ENCODE data around the gene TNS1.

DNA sequence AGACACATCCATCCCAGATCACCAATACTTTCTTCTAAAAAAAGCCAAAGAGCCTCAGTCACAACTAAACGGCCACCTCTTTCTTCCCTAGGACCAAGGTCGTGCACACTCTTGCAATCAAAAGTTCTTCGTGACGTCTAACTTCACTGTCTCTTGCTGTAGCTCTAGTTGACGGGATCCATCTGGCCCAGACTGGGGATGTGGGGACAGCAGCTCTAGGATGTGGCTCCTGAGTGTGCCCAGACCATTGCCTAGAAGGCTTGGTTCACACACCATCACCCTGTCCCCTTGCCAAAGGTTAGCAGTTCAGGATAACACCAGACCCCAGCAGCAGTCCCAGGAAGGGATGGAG, 98.2 kb downstream of the TNS1 start:
- no peak for TF ChIP-seq ESRRA (IDR thresholded peaks at IDR 0.05; ENCODE audit: low read length)
- no peak for TF ChIP-seq CTCF (IDR thresholded peaks at IDR 0.05 in 2 of 3, conservative IDR thresholded peaks at IDR 0.05 in 1 of 3; ENCODE audit: control insufficient read depth in 2 of 3, extremely low read depth in 1 of 3, insufficient read depth in 1 of 3, low read depth in 3 of 3, low read length in 3 of 3)
- no peak for TF ChIP-seq MYC (IDR thresholded peaks at IDR 0.05; ENCODE audit: insufficient read depth, insufficient read length, insufficient replicate concordance, low read length, severe bottlenecking)
- TF ChIP-seq MLLT1 (IDR thresholded peaks at IDR 0.05) = no peak
- no peak for TF ChIP-seq SMC3 (IDR thresholded peaks at IDR 0.05; ENCODE audit: borderline replicate concordance, low read length)
